Measurements from ENCODE around the gene VANGL2. TPM values are rescaled to one million over a fixed set of nuclear protein-coding genes. Genes with fewer than 3 reads are reported as not detected.

The VANGL2 gene
- polyA plus RNA-seq, 1 donor: 18.8 TPM

DNA sequence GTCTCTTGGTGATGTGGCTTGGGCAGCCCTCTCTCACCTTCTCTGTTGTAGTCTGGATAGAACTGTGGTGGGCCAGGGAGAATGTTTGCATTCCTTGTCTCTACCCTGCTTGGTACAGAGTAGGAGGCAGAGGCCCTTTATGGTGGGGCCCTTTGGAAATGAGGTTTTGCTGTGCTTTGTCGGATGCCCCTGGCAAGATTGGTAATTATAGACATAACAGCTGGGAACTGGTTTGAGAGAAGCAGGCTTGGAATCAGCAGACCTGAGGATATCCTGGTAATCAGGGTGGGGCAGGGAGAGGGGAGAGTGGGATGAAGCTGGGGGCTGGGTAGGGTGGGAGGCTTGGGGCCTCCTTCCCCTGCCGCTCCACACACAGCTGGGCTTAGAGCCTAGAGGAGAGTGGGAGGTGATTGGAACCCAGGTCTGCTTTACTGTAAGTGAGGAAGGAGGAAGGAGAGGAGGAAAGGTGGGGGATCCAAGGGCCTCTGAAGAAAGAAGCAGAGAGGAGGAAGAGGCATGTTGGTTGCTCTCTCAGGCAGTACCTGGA lies 5.0 kb downstream of the VANGL2 start:
- Histone ChIP-seq H3K36me3 (ENCODE audit: control insufficient read depth, insufficient read depth, low read length) (peaks cover 2% of the 10 kb centered on the region), H3K4me3 (ENCODE audit: low read length) (no peak overlapping the region), H3K4me1 (ENCODE audit: control insufficient read depth, insufficient read depth, low read length) (peaks cover 4% of the 10 kb centered on the region), H3K9me3 (ENCODE audit: control insufficient read depth, low read depth, low read length) (no peaks in the 10 kb centered on the region), H3K27ac (ENCODE audit: low read length) (no peak overlapping the region), H3K27me3 (ENCODE audit: control insufficient read depth, insufficient read depth, low read length) (no peaks in the 10 kb centered on the region)
- DNase-seq: no peak
- WGBS (ENCODE audit: insufficient coverage, low lambda C conversion rate): no CpG with 5 or more reads among the region's 2 CpGs

DNA sequence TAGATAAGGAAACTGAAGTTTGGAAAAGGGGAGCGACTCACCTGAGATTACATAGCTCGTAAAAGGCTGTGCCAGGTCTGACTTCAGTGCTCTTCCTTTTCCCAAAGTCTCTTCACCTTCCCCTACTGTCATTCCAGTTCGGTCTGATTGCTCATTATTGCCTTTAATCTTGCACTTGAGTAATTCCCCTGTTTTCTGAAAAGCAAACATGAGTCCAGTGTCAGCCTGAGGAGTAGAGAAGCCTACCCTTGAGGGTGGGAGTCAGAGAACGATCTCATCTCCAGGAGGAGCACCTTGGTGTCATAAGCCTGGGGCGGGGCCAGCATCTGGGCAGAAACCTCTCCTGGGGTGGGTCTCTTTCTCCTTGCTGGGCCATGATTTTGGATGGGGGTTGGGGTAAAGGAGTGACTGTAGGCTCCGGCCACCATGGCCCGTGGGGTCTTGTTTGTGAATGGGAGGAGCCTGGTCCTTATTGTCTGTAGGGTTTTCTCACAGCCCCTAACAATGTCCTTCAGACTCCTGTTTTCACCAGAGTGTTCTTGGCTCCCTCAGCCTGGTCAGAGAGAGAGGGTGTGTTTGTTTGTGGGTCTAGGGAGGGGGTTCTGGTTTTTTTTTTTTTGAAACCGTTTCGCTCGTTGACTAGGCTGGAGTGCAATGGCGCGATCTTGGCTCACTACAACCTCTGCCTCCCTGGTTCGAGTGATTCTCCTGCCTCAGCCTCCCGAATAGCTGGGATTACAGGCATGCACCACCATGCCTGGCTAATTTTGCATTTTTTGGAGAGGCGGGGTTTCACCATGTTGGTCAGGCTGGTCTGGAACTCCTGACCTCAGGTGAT lies 6.0 kb downstream of the VANGL2 start:
- no CpG with 5 or more reads among the region's 15 CpGs for WGBS (ENCODE audit: insufficient coverage, low lambda C conversion rate)
- Histone ChIP-seq H3K27me3 (ENCODE audit: control insufficient read depth, insufficient read depth, low read length) (no peaks in the 10 kb centered on the region), H3K36me3 (ENCODE audit: control insufficient read depth, insufficient read depth, low read length) (peaks cover 2% of the 10 kb centered on the region), H3K4me3 (ENCODE audit: low read length) (no peak overlapping the region), H3K9me3 (ENCODE audit: control insufficient read depth, low read depth, low read length) (no peaks in the 10 kb centered on the region), H3K27ac (ENCODE audit: low read length) (no peak overlapping the region), H3K4me1 (ENCODE audit: control insufficient read depth, insufficient read depth, low read length) (peaks cover 4% of the 10 kb centered on the region)
- DNase-seq: no peak

DNA sequence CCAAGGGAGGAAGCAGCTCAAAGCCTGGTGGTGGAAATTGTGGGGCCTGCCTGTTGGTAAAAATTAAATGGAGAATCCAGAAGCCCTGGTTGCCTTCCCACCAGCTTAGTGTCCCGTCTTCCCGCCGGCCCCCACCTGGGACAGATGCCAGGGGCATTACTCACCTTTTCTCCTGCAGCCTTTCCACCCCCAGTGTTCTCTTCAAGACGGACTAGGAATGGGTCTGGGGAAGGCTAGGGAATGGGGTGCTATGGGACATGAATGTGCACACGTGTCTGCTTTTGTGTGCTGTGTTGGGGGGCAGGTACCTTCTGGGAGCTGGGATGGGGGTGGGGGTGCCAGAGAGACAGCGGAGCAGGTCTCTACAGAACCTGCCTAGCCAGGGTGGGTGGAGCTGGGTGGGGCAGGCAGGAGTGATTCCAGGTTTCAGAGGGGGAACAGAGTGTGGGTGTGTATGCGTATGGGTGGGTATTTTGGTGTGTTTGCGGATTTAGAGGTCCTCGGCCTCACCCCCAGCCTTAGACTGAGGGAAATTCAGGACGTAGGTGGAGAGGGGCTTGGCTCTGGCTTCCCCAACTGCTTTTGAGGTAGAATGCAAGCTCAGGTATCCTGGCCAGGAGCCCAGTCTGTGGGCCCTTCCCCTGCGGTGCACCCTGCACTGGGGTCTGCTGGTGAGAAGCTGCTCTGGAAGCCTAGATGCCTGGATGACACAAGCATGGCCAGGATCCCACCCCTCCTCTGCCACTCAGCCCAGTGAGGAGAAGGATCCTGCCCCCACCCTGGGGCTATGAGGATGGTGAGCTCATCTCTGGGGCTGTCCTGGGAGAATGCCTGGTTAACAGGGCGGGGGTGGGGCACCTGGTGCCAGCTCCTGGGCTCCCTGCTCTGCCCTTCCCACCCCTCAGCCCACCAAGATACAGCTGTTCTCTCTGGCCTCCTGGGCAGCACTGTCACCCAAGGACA lies 7.8 kb downstream of the VANGL2 start:
- no peaks in the 10 kb centered on the region for H3K27me3 ChIP-seq (ENCODE audit: control insufficient read depth, insufficient read depth, low read length)
- DNase-seq: no peak
- H3K36me3 ChIP-seq (ENCODE audit: control insufficient read depth, insufficient read depth, low read length): peaks cover 2% of the 10 kb centered on the region
- no peaks in the 10 kb centered on the region for H3K4me1 ChIP-seq (ENCODE audit: control insufficient read depth, insufficient read depth, low read length)
- no peaks in the 10 kb centered on the region for H3K9me3 ChIP-seq (ENCODE audit: control insufficient read depth, low read depth, low read length)
- H3K4me3 ChIP-seq (ENCODE audit: low read length): no peak overlapping the region
- H3K27ac ChIP-seq (ENCODE audit: low read length): no peak overlapping the region
- no CpG with 5 or more reads among the region's 12 CpGs for WGBS (ENCODE audit: insufficient coverage, low lambda C conversion rate)

DNA sequence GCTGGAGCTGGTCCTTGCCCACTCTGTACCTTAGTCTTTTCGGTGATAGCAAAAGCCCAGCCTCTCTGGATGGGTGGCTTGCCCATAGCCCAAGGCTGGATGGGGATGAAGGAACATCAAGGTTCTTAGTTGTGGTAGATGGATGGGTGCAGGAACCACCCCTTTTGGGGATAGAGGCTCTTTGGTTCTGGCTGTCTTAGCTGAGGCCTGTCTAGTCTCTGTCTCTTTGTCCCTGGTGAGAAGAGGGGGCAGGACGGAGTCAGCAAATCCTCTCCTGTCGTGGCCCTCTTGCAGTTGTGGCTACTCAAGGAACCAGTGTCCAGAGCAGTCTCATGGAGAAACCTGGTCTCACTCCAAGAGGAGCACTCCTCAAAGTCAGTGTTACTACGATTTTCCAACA lies 8.5 kb downstream of the VANGL2 start:
- Histone ChIP-seq H3K27ac (ENCODE audit: low read length) (no peak overlapping the region), H3K27me3 (ENCODE audit: control insufficient read depth, insufficient read depth, low read length) (no peaks in the 10 kb centered on the region), H3K4me3 (ENCODE audit: low read length) (no peak overlapping the region), H3K4me1 (ENCODE audit: control insufficient read depth, insufficient read depth, low read length) (no peaks in the 10 kb centered on the region), H3K9me3 (ENCODE audit: control insufficient read depth, low read depth, low read length) (no peaks in the 10 kb centered on the region), H3K36me3 (ENCODE audit: control insufficient read depth, insufficient read depth, low read length) (peaks cover 2% of the 10 kb centered on the region)
- no CpG with 5 or more reads among the region's 4 CpGs for WGBS (ENCODE audit: insufficient coverage, low lambda C conversion rate)
- DNase-seq: no peak

DNA sequence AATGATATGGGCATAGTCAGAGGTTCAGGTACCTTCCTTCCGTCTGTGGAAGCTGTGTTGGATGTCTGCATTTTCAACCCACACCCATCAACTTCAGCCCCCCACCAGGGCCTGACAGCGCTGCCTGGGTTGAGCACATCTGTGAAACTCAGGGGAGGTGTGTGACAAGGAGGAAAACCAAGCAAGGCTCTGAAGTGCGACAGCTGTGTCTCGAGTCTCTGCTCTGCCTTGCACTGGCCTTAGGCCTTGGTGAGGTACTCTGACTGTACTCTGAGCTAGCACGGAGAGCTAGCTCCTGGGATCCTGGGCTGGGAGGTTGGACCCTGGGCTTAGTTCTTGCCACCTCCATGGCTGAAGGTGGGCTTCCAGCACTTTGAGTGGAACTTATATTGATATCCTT lies 9.1 kb downstream of the VANGL2 start:
- Histone ChIP-seq H3K36me3 (ENCODE audit: control insufficient read depth, insufficient read depth, low read length) (peaks cover 2% of the 10 kb centered on the region), H3K27me3 (ENCODE audit: control insufficient read depth, insufficient read depth, low read length) (no peaks in the 10 kb centered on the region), H3K27ac (ENCODE audit: low read length) (no peak overlapping the region), H3K9me3 (ENCODE audit: control insufficient read depth, low read depth, low read length) (no peaks in the 10 kb centered on the region), H3K4me3 (ENCODE audit: low read length) (no peak overlapping the region), H3K4me1 (ENCODE audit: control insufficient read depth, insufficient read depth, low read length) (no peaks in the 10 kb centered on the region)
- no peak for DNase-seq
- whole genome bisulfite sequencing (ENCODE audit: insufficient coverage, low lambda C conversion rate): no CpG with 5 or more reads among the region's 5 CpGs

DNA sequence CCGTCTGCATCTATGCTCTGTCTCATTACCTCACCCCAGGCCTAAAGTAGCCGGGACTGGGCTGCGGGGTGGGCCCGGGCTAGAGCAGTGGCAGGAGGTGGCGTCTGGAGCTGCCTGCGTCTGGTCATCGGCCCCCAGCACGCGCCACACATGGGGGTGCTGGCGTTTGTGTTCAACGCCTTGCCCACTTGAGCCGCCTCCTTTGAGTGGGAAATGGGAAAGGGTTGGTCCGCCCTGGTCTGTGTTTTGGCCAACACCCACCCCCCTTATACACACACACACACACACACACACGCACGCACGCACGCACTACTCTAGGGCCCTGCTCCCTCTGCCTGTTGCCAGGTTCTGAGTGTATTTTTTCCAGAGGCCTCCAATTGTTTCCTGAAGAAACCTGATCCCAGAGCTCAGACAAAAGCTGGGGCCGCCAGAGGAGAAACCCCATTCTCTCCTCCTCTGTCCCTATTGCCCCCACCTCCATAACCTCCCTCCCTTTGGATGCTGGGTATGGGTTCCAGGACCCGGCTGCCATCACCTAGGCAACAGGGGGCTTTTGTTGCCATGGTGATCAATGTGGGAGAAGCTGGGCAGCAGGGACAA lies 10.1 kb downstream of the VANGL2 start:
- H3K27me3 ChIP-seq (ENCODE audit: control insufficient read depth, insufficient read depth, low read length): no peaks in the 10 kb centered on the region
- no peaks in the 10 kb centered on the region for H3K4me1 ChIP-seq (ENCODE audit: control insufficient read depth, insufficient read depth, low read length)
- peaks cover 5% of the 10 kb centered on the region for H3K36me3 ChIP-seq (ENCODE audit: control insufficient read depth, insufficient read depth, low read length)
- peak in 1 of 2 donors; percentile 27 for DNase-seq
- WGBS (ENCODE audit: insufficient coverage, low lambda C conversion rate): no CpG with 5 or more reads among the region's 19 CpGs
- no peak overlapping the region for H3K4me3 ChIP-seq (ENCODE audit: low read length)
- H3K27ac ChIP-seq (ENCODE audit: low read length): no peak overlapping the region
- H3K9me3 ChIP-seq (ENCODE audit: control insufficient read depth, low read depth, low read length): no peaks in the 10 kb centered on the region

DNA sequence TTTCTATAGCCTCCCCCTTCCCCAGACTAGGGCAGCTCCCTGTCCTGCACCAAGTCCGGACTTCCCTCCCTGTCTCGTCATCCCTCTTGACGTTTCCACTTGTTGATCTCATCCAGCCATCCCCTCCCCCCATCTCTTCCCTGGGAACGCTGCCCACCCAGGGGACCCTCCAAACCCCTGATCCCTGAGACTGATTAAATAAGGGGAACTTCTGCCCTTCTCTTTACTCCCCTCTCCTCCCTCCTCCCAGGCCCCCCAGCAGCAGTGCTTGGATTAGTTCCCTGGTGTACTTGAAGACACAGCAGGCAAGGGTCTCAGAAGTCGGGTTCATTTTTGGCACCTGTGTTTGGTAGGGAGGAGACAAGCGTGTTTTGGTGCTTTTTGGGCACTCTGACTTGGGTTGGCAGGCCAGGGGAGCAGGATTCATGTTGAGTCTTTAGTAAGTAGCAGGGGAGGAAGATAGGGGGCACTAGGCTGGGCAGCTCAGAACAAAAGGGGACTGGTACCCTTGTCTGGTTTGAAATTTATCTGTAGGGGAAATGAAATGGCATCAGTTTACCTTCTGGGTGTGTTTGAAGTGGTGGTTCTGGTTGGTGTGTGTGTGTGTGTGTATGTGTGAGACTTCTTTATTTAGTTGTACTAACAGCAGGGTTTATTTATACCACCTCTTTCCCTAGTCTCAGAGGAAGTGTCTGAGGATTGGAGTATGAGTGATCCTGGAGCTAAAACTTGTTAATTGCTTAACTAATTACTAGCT lies 11.1 kb downstream of the VANGL2 start:
- Histone ChIP-seq H3K36me3 (ENCODE audit: control insufficient read depth, insufficient read depth, low read length) (peaks cover 11% of the 10 kb centered on the region), H3K27me3 (ENCODE audit: control insufficient read depth, insufficient read depth, low read length) (no peaks in the 10 kb centered on the region), H3K27ac (ENCODE audit: low read length) (no peak overlapping the region), H3K9me3 (ENCODE audit: control insufficient read depth, low read depth, low read length) (no peaks in the 10 kb centered on the region), H3K4me1 (ENCODE audit: control insufficient read depth, insufficient read depth, low read length) (no peaks in the 10 kb centered on the region), H3K4me3 (ENCODE audit: low read length) (no peak overlapping the region)
- DNase-seq: no peak
- 82% methylated on average over 3 of the region's 6 CpGs for WGBS (ENCODE audit: insufficient coverage, low lambda C conversion rate)

DNA sequence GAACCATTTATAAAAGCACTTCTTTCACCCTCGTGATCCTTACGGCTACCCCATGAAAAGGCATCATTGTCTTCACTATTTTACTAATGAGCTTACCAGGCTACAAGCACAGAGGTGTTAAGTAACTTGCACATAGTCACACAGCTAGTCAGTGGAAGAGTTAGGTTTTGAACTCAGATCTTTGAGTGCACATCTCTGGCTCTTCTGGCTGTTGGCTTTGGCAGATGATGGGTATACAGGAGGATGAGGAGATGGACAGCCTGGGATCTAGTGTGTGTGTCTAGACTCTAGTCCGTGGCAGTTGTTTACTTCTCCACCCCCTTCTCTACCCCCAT lies 11.6 kb downstream of the VANGL2 start:
- no CpG with 5 or more reads among the region's 3 CpGs for WGBS (ENCODE audit: insufficient coverage, low lambda C conversion rate)
- Histone ChIP-seq H3K4me1 (ENCODE audit: control insufficient read depth, insufficient read depth, low read length) (no peaks in the 10 kb centered on the region), H3K4me3 (ENCODE audit: low read length) (no peak overlapping the region), H3K27ac (ENCODE audit: low read length) (no peak overlapping the region), H3K9me3 (ENCODE audit: control insufficient read depth, low read depth, low read length) (no peaks in the 10 kb centered on the region), H3K27me3 (ENCODE audit: control insufficient read depth, insufficient read depth, low read length) (no peaks in the 10 kb centered on the region), H3K36me3 (ENCODE audit: control insufficient read depth, insufficient read depth, low read length) (peaks cover 17% of the 10 kb centered on the region)
- DNase-seq: no peak

DNA sequence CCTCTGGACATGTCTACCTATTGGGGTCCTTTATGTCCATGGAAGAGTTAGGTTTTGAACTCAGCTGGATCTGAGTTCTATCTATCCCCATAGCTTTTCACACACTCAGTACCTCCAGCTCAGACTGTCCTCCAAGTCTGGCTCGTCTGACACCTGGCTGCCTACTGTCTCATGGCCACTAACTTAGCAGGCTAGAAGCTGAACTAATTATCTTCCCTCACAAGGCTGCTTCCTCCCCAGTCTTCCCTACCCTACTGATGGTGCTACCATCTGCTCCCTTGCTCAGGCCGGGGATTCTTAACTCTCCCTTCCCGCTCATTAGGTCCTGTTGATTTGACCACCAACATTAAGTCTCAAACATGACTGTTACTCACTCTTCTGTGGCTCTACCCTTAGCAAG lies 13.4 kb downstream of the VANGL2 start:
- WGBS (ENCODE audit: insufficient coverage, low lambda C conversion rate): 100% methylated on average over 2 of the region's 3 CpGs
- Histone ChIP-seq H3K9me3 (ENCODE audit: control insufficient read depth, low read depth, low read length) (no peaks in the 10 kb centered on the region), H3K27ac (ENCODE audit: low read length) (no peak overlapping the region), H3K4me3 (ENCODE audit: low read length) (no peak overlapping the region), H3K36me3 (ENCODE audit: control insufficient read depth, insufficient read depth, low read length) (peaks cover 24% of the 10 kb centered on the region), H3K4me1 (ENCODE audit: control insufficient read depth, insufficient read depth, low read length) (no peaks in the 10 kb centered on the region), H3K27me3 (ENCODE audit: control insufficient read depth, insufficient read depth, low read length) (no peaks in the 10 kb centered on the region)
- DNase-seq: no peak
